HG03060 (cell line): ENCODE results near the gene VPREB1.
"Not testable (repeated sequence)": the region's sequence is repeated elsewhere in the genome, so short reads cannot be mapped to it uniquely, and the experiment has no call there.

ENCODE experiments used
- ATAC-seq: cut with Tn5 transposase; IDR thresholded peaks from one replicate; pipeline ENCODE4 v1.9.1; 2021; ENCODE audit warnings: low read depth, moderate number of reproducible peaks; ENCODE audit not compliant: unreplicated experiment

VPREB1 gene

GRCh38 chr22:22210889-22211833 is 33.4 kb upstream of the VPREB1 start:
- no peak for ATAC-seq

GRCh38 chr22:22213231-22213630 is 31.4 kb upstream of the VPREB1 start:
- no peak for ATAC-seq

GRCh38 chr22:22214819-22215329 is 29.7 kb upstream of the VPREB1 start:
- no peak for ATAC-seq

GRCh38 chr22:22215659-22216449 is 28.7 kb upstream of the VPREB1 start:
- no peak for ATAC-seq

GRCh38 chr22:22216450-22216959 is 28.1 kb upstream of the VPREB1 start:
- no peak for ATAC-seq

GRCh38 chr22:22218302-22218701 is 26.3 kb upstream of the VPREB1 start:
- no peak for ATAC-seq

GRCh38 chr22:22219140-22219996 is 25.2 kb upstream of the VPREB1 start:
- ATAC-seq, result no peak

GRCh38 chr22:22221043-22221442 is 23.5 kb upstream of the VPREB1 start:
- ATAC-seq, result not testable (repeated sequence)

- ATAC-seq, result no peak
Observed at GRCh38 chr22:22226448-22227187, 18.0 kb upstream of the VPREB1 start.

- no peak for ATAC-seq
Observed at GRCh38 chr22:22228421-22228820, 16.2 kb upstream of the VPREB1 start.

- no peak for ATAC-seq
Observed at GRCh38 chr22:22228921-22229320, 15.7 kb upstream of the VPREB1 start.

GRCh38 chr22:22229683-22230420 is 14.7 kb upstream of the VPREB1 start:
- ATAC-seq, result no peak

GRCh38 chr22:22230438-22230837 is 14.1 kb upstream of the VPREB1 start:
- no peak for ATAC-seq

GRCh38 chr22:22233081-22233480 is 11.5 kb upstream of the VPREB1 start:
- ATAC-seq, result no peak

GRCh38 chr22:22235558-22235957 is 9.0 kb upstream of the VPREB1 start:
- no peak for ATAC-seq

- no peak for ATAC-seq
Observed at GRCh38 chr22:22237521-22237920, 7.1 kb upstream of the VPREB1 start.

GRCh38 chr22:22239311-22239939 is 5.2 kb upstream of the VPREB1 start:
- ATAC-seq, result no peak

- ATAC-seq, result no peak
Observed at GRCh38 chr22:22241554-22241898, 3.1 kb upstream of the VPREB1 start.
